Mucosa of rectum (tissue), 2 donors: ENCODE data around the gene PCDHGC3.

Experiments used
- H3K27ac ChIP-seq, 2 donors: one replicate each; pipeline ENCODE4 v1.7.0; 2013; ENCODE audit warnings: inconsistent platforms in 2 of 2, low read depth in 2 of 2, low read length in 2 of 2
- H3K27me3 ChIP-seq, 2 donors: one replicate each; pipeline ENCODE4 v1.7.0; 2013; ENCODE audit warnings: low read length in 2 of 2; ENCODE audit not compliant: control insufficient read depth in 2 of 2, insufficient read depth in 2 of 2
- H3K36me3 ChIP-seq, 2 donors: one replicate each; pipeline ENCODE4 v1.7.0; 2013; ENCODE audit warnings: low read length in 2 of 2; ENCODE audit not compliant: control insufficient read depth in 2 of 2, insufficient read depth in 2 of 2
- H3K4me1 ChIP-seq, 2 donors: one replicate each; pipeline ENCODE4 v1.7.0; 2013; ENCODE audit warnings: low read length in 2 of 2, mild to moderate bottlenecking in 1 of 2; ENCODE audit not compliant: control insufficient read depth in 2 of 2, insufficient read depth in 2 of 2
- H3K4me3 ChIP-seq, 2 donors: one replicate each; pipeline ENCODE4 v1.7.0; 2013; ENCODE audit warnings: low read length in 2 of 2
- H3K9ac ChIP-seq, 2 donors: one replicate each; pipeline ENCODE4 v1.7.0; 2013; ENCODE audit warnings: low read length in 2 of 2, low read depth in 1 of 2, mild to moderate bottlenecking in 1 of 2
- H3K9me3 ChIP-seq, 2 donors: one replicate each; pipeline ENCODE4 v1.7.0; 2013; ENCODE audit warnings: low read length in 2 of 2; ENCODE audit not compliant: control insufficient read depth in 2 of 2
- donor health status: healthy.
- donor health status: Normal muscosa, but diverticular disease.

The PCDHGC3 gene

GRCh38 chr5:141440341-141440740 is 35.4 kb upstream of the PCDHGC3 start:
- no peaks in the 10 kb centered on the region for H3K4me1 ChIP-seq
- H3K27ac ChIP-seq: no peak overlapping the region
- no peak overlapping the region for H3K4me3 ChIP-seq
- H3K27me3 ChIP-seq: no peaks in the 10 kb centered on the region
- H3K36me3 ChIP-seq: no peaks in the 10 kb centered on the region
- no peak overlapping the region for H3K9ac ChIP-seq
- H3K9me3 ChIP-seq: peaks cover 10 to 20% of the 10 kb centered on the region in 2 donors

- Histone ChIP-seq H3K9me3 (peaks cover 10 to 16% of the 10 kb centered on the region in 2 donors), H3K4me1 (no peaks in the 10 kb centered on the region), H3K9ac (no peak overlapping the region), H3K36me3 (no peaks in the 10 kb centered on the region), H3K27me3 (no peaks in the 10 kb centered on the region), H3K27ac (no peak overlapping the region), H3K4me3 (no peak overlapping the region)
Measured at GRCh38 chr5:141441571-141442170, 34.1 kb upstream of the PCDHGC3 start.

- no peak overlapping the region for H3K27ac ChIP-seq
- H3K27me3 ChIP-seq: no peaks in the 10 kb centered on the region
- no peaks in the 10 kb centered on the region for H3K4me1 ChIP-seq
- H3K9ac ChIP-seq: no peak overlapping the region
- no peaks in the 10 kb centered on the region for H3K36me3 ChIP-seq
- no peak overlapping the region for H3K4me3 ChIP-seq
- peaks cover 0 to 1% of the 10 kb centered on the region in 2 donors for H3K9me3 ChIP-seq
Measured at GRCh38 chr5:141465351-141465750, 10.4 kb upstream of the PCDHGC3 start.

- peak overlapping the region; percentile 73 to 76 for H3K27ac ChIP-seq
- peaks cover 0 to 7% of the 10 kb centered on the region in 2 donors for H3K27me3 ChIP-seq
- peaks cover 23% of the 10 kb centered on the region in 2 donors for H3K4me1 ChIP-seq
- H3K4me3 ChIP-seq: peak overlapping the region; percentile 79 to 88
- H3K9ac ChIP-seq: peak overlapping the region; percentile 80 to 83
- H3K36me3 ChIP-seq: no peaks in the 10 kb centered on the region
- no peaks in the 10 kb centered on the region for H3K9me3 ChIP-seq
Measured at GRCh38 chr5:141476132-141476911, 556 bp downstream of the PCDHGC3 start.

GRCh38 chr5:141477044-141477575 is 1.3 kb downstream of the PCDHGC3 start:
- peak overlapping the region; percentile 79 to 88 for H3K4me3 ChIP-seq
- H3K36me3 ChIP-seq: no peaks in the 10 kb centered on the region
- H3K27me3 ChIP-seq: peaks cover 0 to 7% of the 10 kb centered on the region in 2 donors
- peaks cover 23% of the 10 kb centered on the region in 2 donors for H3K4me1 ChIP-seq
- peak overlapping the region in 1 of 2 donors; percentile 83 for H3K9ac ChIP-seq
- H3K9me3 ChIP-seq: no peaks in the 10 kb centered on the region
- no peak overlapping the region for H3K27ac ChIP-seq

GRCh38 chr5:141477815-141478214 is 2.0 kb downstream of the PCDHGC3 start:
- H3K9ac ChIP-seq: peak overlapping the region in 1 of 2 donors; percentile 23
- H3K27ac ChIP-seq: no peak overlapping the region
- no peaks in the 10 kb centered on the region for H3K9me3 ChIP-seq
- peaks cover 23% of the 10 kb centered on the region in 2 donors for H3K4me1 ChIP-seq
- H3K36me3 ChIP-seq: no peaks in the 10 kb centered on the region
- peaks cover 0 to 7% of the 10 kb centered on the region in 2 donors for H3K27me3 ChIP-seq
- H3K4me3 ChIP-seq: peak overlapping the region; percentile 79 to 88

- H3K36me3 ChIP-seq: no peaks in the 10 kb centered on the region
- peak overlapping the region; percentile 79 to 88 for H3K4me3 ChIP-seq
- peaks cover 0 to 7% of the 10 kb centered on the region in 2 donors for H3K27me3 ChIP-seq
- peaks cover 23% of the 10 kb centered on the region in 2 donors for H3K4me1 ChIP-seq
- no peaks in the 10 kb centered on the region for H3K9me3 ChIP-seq
- no peak overlapping the region for H3K27ac ChIP-seq
- H3K9ac ChIP-seq: peak overlapping the region in 1 of 2 donors; percentile 23
Measured at GRCh38 chr5:141478321-141478945, 2.7 kb downstream of the PCDHGC3 start.

GRCh38 chr5:141479776-141480175 is 4.0 kb downstream of the PCDHGC3 start:
- H3K9ac ChIP-seq: no peak overlapping the region
- no peak overlapping the region for H3K4me3 ChIP-seq
- no peaks in the 10 kb centered on the region for H3K36me3 ChIP-seq
- H3K4me1 ChIP-seq: peaks cover 23% of the 10 kb centered on the region in 2 donors
- peaks cover 0 to 7% of the 10 kb centered on the region in 2 donors for H3K27me3 ChIP-seq
- H3K9me3 ChIP-seq: no peaks in the 10 kb centered on the region
- H3K27ac ChIP-seq: no peak overlapping the region

GRCh38 chr5:141483902-141484301 is 8.1 kb downstream of the PCDHGC3 start:
- H3K27ac ChIP-seq: no peak overlapping the region
- H3K9me3 ChIP-seq: no peaks in the 10 kb centered on the region
- no peak overlapping the region for H3K9ac ChIP-seq
- no peaks in the 10 kb centered on the region for H3K27me3 ChIP-seq
- H3K36me3 ChIP-seq: peaks cover 0 to 7% of the 10 kb centered on the region in 2 donors
- H3K4me3 ChIP-seq: no peak overlapping the region
- H3K4me1 ChIP-seq: peaks cover 0 to 3% of the 10 kb centered on the region in 2 donors

GRCh38 chr5:141484310-141484640 is 8.5 kb downstream of the PCDHGC3 start:
- peaks cover 0 to 3% of the 10 kb centered on the region in 2 donors for H3K4me1 ChIP-seq
- no peak overlapping the region for H3K27ac ChIP-seq
- H3K9ac ChIP-seq: no peak overlapping the region
- no peaks in the 10 kb centered on the region for H3K9me3 ChIP-seq
- peak overlapping the region in 1 of 2 donors; percentile 62 for H3K4me3 ChIP-seq
- H3K27me3 ChIP-seq: no peaks in the 10 kb centered on the region
- peaks cover 0 to 7% of the 10 kb centered on the region in 2 donors for H3K36me3 ChIP-seq
